ENCODE measurements around the gene SYNJ2.

Gene SYNJ2

DNA sequence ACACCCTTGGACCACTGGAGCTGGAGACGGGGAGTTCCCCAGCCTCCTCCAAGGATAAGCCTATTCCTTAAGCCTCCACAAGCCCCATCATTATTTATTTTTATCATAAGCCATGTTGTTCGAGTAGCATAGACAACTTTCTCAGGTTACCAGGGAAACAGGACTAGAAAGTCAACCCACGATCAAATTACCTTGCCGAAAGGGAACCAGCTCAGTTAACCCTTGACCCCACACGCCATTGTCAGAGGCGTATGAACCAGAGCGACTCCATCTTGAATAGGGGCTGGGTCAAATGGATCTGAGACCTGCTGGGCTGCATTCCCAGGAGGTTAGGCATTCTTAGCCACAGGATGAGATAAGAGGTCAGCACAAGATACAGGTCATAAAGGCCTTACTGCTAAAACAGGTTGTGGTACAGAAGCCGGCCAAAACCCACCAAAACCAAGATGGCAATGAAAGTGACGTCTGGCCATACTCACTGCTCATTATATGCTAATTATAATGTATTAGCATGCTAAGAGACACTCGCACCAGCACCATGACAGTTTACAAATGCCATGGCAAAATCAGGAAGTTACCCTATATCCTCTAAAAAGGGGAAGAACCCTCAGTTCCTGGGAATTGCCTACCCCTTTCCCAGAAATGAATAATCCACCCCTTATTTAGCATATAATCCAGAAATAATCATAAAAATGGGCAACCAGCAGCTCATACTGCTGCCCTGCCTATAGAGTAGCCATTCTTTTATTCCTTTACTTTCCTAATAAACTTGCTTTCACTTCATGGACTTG, 22.4 kb downstream of the SYNJ2 start:
- TF ChIP-seq POLR2A (IDR thresholded peaks at IDR 0.05; ENCODE audit: low read depth, low read length): no peak
- DNase-seq (ENCODE audit: insufficient read length, low spot score) (no peak), FAIRE-seq (no peak)

DNA sequence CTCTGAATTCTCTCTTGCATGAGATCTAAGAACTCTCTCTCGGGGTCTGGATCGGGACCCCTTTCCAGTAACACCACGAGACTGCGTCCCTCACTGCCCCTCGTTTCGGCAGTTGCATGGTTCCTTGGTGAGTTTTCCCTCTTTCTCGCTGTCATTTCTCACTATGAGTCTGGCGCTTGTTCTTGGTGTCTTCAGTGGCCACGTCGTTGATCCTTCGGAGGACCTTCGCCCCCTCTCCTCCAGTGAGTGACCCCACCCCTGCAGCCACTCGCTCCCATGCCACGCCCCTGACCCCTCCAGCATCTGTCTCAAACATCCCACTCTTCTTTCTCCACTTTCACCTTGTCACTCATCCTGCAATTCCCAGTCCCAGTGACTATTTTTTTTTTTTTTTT, 23.0 kb downstream of the SYNJ2 start:
- TF ChIP-seq POLR2A (IDR thresholded peaks at IDR 0.05; ENCODE audit: low read depth, low read length): no peak
- FAIRE-seq (no peak), DNase-seq (ENCODE audit: insufficient read length, low spot score) (no peak)

DNA sequence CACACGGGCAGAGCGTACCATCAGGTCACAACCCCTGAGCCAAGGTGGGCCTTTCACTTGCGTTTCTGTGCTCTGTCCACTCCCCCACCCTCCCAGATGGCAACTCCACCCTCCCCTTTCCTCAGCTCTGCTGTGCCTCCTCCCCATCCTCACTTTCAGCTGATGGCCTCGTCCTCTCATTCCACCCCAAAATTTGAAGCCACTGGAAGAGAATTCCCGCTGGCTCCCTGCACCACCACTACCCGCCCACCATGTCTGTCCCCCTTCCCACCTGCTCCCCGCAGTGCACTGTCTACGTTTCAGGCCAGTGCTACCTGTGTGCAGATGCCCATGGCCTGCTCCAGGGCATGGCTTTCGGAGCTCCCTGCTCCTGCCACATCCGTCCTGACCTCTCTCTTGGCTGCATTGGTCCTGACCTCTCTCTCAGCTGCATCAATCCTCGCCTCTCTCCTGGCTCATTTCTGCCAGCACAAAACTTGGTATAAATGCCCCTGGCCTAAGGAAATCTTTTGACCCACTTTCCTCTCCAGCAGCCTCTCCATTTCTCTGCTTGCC, 24.0 kb downstream of the SYNJ2 start:
- FAIRE-seq (no peak), DNase-seq (ENCODE audit: insufficient read length, low spot score) (no peak)
- TF ChIP-seq POLR2A (IDR thresholded peaks at IDR 0.05; ENCODE audit: low read depth, low read length): no peak

DNA sequence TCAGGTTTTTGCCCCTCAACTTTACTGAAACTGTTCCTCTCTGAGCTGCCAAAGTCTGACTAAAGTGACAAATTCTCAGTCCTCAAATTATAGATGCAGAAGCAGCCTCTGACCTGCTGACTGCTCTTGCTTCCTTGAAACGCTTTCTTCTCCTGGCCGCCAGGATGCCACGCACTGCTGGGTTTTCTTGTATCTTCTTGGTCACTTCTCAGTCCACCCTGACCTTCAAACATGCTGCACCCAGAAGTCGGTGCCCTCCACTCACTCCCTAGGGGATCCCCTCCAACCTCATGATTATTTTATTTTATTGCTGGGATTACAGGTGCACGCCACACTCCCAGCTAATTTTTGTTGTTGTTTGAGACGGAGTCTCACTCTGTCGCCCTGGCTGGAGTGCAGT, 24.7 kb downstream of the SYNJ2 start:
- no peak for FAIRE-seq
- TF ChIP-seq POLR2A (IDR thresholded peaks at IDR 0.05; ENCODE audit: low read depth, low read length): no peak
- DNase-seq (ENCODE audit: insufficient read length, low spot score): no peak

DNA sequence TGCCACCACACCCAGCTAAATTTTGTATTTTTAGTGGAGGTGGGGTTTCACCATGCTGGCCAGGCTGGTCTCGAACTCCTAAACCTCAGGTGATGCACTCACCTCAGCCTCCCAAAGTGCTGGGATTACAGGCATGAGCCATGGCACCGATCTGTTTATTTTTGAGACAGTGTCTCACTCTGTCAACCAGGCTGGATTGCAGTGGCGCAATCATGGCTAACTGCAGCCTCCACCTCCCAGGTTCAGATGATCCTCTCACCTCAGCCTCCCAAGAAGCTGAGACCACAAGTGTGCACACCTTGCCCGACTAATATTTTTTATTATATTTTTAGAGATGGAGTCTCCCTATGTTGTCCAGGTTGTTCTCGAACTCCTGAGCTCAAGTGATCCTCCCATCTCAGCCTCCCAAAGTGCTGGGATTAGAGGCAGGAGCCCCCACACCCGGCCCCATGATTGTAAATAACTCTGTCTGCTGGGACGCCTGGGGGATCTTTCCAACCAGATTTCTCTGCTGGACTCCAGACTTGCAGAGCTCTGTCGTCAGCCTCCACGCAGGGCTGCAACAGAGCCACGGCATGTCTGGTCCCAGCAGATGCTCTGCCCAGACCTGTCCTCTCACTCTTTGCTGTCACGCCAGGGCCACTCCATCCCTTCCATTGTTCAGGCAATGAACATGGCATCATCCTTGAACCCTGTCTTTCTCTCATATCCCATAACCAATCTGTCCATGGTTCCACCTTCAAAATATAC, 25.3 kb downstream of the SYNJ2 start:
- no peak for TF ChIP-seq POLR2A (IDR thresholded peaks at IDR 0.05; ENCODE audit: low read depth, low read length)
- no peak for FAIRE-seq
- no peak for DNase-seq (ENCODE audit: insufficient read length, low spot score)

DNA sequence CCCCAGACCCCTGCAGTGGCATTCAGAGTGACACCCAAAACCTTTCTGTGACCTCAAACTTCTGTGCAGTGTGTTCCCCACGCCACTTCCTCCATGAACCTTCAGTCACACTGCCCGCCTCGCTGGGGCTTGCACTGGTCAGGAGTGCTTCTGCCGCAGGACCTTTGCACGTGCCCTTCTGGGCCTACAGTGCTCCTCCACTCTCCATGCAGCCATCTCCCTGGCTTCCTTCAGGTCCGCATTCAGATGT, 27.1 kb downstream of the SYNJ2 start:
- FAIRE-seq: no peak
- no peak for DNase-seq (ENCODE audit: insufficient read length, low spot score)
- no peak for TF ChIP-seq POLR2A (IDR thresholded peaks at IDR 0.05; ENCODE audit: low read depth, low read length)

DNA sequence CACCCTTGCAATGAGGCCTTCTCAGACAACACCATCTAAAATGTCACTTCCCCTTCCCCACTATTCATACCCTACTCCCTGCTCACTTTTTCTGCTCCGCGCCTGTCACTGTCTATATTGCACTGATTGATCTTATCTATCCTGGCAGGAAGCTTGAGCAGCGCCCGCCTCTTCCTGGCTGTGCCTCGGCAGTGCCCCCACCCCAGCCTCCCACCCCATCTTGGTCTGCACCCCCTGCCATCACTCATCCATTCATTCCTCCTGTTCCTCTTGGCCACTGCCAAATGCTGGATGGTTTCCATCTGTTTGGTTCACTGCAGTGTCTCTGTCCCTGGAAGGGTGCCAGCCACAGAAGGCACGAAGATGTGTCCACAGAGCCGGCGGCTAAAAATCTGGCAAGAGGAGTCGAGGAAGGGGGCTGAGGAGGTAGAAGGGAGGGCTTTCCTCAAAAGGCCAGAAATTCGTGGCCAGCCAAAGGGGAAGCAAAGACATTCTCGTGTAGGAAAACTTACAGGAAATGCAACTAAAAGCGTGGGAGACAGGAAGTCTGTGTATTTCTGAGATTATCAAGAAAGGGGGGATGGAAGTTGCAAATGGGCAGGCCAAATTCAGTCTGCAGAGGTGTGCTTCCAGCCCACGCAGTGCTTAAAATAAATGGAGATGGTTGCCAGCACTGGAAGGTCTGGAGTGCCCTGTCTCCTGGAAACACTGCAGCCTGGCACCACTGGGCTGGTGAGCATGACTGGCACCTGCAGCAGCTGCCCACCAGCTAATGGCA, 27.6 kb downstream of the SYNJ2 start:
- FAIRE-seq (no peak), DNase-seq (ENCODE audit: insufficient read length, low spot score) (no peak)
- no peak for TF ChIP-seq POLR2A (IDR thresholded peaks at IDR 0.05; ENCODE audit: low read depth, low read length)

DNA sequence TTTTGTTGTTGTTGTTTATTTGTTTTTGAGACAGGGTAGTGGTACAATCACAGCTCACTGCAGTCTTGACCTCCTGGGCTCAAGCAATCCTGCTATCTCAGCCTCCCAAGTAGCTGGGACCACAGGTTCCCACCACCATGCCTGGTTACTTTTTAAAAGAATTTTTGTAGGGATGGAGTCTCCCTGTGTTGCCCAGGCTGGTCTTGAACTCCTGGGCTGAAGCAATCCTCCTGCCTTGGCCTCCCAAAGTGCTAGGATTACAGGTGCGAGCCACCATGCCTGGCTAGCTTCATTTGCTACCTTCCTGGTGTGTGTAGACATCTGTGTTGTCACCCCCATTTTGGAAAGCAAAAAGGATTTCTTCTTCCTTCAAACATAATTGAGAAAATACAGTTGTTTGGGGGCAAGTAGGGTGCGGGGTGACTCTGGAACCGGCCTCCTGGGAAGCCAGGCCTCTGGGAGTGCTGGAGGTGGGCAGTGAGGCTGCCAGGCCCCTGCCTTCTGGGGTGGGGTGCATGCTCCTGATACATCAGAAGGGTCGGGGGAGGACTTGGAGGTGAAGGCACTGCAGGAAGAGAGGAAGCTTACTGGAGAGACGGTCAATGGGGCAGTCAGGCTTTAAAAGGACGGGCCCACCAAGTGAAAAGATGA, 28.4 kb downstream of the SYNJ2 start:
- DNase-seq (ENCODE audit: insufficient read length, low spot score) (no peak), FAIRE-seq (no peak)
- no peak for TF ChIP-seq POLR2A (IDR thresholded peaks at IDR 0.05; ENCODE audit: low read depth, low read length)

DNA sequence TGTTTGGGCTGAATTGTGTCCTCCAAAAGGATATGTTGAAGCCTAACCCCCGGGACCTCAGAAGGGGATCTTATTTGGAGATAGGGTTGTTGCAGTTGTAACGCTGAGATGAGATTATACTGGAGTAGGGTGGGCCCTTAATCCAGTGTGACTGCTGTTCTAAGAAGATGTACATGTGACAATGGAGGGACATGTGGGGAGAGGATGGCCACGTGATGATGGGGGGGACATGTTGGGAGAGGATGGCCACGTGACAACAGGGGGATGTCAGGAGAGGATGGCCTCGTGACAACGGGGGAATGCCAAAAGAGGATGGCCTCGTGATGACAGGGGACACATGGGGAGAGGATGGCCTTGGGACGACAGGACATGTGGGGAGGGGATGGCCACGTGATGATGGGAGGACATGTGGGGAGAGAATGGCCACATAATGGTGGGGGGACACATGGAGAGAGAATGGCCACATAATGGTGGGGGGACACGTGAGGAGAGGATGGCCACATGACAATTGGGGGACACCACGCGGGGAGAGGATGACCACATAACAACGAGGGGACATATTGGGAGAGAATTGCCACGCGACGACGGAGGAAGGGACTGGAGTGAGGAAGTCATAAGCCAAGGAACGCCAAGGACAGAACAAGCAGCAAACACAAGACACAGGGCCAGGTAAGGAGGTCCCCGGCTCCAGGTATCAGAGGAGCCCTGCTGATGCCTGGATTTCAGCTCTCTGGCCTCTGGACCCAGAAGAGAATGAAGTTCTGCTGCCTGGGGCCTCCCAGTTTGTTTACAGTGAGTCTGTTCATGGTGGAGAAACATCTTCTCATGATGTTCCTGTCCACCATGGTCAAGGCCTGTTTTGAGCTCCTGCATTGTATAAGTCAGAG, 29.2 kb downstream of the SYNJ2 start:
- TF ChIP-seq POLR2A (IDR thresholded peaks at IDR 0.05; ENCODE audit: low read depth, low read length): no peak
- FAIRE-seq (no peak), DNase-seq (ENCODE audit: insufficient read length, low spot score) (no peak)

DNA sequence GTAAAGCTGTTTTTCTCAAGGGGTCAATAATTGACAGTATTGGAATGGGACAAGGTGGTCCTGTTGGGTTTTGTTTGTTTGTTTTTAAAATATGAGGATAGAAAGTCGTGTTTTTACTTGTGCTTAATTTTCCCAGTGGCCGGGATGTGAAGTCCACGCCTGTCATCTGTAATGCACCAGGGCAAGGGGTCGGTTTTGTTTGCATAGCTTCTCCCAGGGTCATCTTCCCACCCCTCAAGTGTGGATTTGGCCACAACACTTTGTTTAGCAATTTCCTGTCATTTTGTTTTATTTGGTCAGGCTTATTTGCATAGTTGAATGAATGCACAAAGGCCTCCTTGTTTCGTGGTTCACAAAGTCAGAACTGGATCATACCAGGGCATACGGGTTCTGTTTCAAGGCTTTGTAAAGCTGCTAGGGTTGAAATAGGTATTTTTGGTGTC, 29.8 kb downstream of the SYNJ2 start:
- no peak for FAIRE-seq
- TF ChIP-seq POLR2A (IDR thresholded peaks at IDR 0.05; ENCODE audit: low read depth, low read length): no peak
- DNase-seq (ENCODE audit: insufficient read length, low spot score): no peak

DNA sequence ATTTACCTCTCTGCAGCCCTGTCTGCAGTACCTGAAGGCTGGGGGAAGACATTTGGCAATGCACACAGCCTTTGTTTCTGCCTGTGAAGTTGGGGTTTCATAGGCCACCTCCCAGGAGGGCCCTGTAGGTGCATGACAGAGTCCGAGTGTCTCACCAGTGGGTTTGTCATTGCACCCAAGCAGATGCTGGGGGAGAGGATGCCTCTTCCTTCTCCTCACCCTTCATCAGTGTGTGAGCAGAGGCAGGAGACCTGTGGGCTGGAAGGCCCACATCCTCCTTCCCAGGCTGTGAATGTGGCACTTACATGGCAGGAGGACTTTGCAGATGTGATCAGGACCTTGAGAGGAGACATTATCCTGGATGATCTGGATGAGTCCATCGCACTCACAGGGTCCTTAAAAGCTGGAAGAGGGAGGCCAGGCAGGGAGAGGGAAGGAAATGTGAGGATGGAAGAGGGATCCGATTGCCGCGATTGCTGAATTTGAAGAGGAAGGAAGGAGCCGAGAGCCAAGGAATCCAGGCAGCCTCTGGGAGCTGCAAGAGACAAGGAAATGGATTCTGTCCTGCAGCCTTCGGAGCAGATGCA, 30.4 kb downstream of the SYNJ2 start:
- FAIRE-seq (no peak), DNase-seq (ENCODE audit: insufficient read length, low spot score) (no peak)
- TF ChIP-seq POLR2A (IDR thresholded peaks at IDR 0.05; ENCODE audit: low read depth, low read length): no peak

DNA sequence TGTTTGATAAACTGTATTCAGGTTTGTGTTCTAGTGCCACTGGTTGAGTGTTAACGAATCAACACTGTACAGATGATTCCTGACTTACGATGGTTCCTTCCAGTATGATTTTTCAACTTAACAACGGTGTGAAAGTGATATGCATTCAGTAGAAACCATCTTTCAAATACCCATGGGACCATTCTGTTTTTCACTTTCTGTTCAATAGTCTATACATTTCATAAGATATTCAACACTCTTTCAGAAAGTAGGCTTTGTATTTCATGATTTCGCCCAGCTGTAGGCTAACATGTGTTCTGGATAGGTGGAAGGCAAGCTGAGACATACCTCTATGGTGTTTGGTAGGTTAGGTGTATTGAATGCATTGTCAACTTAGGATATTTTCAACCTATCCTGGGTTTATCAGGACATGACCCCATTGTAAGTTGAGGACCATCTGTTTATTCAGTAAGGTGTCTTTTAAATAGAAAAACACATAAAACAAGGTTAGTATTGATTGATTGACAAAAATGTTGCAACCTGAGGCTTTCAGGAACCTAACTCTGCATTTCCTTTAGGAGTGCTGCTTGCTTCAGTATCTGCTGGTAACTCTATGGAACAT, 32.3 kb downstream of the SYNJ2 start:
- DNase-seq (ENCODE audit: insufficient read length, low spot score) (no peak), FAIRE-seq (no peak)
- no peak for TF ChIP-seq POLR2A (IDR thresholded peaks at IDR 0.05; ENCODE audit: low read depth, low read length)

All from H54 (cell line).